IPS-18c (cell line): ENCODE measurements around the gene BCL2L1.

ENCODE experiments used
- H3K4me3 ChIP-seq: 2 replicates; pipeline ENCODE4 v1.7.0; 2013; ENCODE audit warnings: low read depth, mild to moderate bottlenecking, low read length, moderate library complexity; ENCODE audit not compliant: insufficient read depth
- H3K9me3 ChIP-seq: one replicate; pipeline ENCODE4 v1.6.1; 2013; ENCODE audit warnings: mild to moderate bottlenecking, low read length, moderate library complexity; ENCODE audit not compliant: control insufficient read depth, insufficient read depth

Gene BCL2L1

DNA sequence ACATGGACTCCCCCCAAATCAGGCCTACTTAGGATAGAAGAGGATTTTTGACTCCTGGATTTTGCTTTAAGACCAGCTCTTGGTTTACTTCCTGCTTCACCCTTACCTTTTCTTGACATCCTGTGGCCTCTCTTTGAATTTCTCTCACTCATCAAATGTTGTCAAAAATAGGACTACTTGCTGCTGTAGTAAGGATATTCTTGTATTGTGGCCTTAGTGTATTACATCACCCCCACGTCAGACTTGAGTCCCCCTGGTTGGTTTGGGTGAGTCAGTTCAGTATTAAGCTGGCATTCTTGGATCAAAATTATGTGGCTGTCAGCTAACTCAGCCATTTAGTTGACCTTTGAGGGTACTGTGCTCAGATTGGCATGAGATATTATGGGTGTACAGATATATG is 17.5 kb upstream of the BCL2L1 start:
- no peaks in the 10 kb centered on the region for H3K9me3 ChIP-seq
- H3K4me3 ChIP-seq, result peak overlapping the region; percentile 95

DNA sequence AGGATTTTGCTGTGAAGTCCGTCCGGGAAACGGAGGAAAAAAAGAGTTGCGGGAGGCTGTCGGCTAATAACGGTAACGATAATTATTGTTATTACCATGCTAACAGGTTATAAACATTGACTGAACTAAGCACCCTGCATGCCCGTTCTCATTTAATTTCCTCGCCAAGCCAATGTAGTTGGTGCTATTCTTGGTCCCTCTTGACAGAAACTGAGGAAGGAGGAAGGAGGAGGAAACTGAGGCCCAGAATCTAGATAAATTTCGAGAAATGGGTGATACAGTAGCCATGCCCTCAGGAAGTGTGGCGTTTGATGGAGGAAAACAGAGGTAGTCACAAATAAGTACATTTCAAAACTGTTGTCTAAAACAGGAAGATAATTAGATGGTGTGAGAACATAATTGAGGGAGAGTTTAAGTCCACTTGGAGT is 16.9 kb upstream of the BCL2L1 start:
- H3K9me3 ChIP-seq, result no peaks in the 10 kb centered on the region

DNA sequence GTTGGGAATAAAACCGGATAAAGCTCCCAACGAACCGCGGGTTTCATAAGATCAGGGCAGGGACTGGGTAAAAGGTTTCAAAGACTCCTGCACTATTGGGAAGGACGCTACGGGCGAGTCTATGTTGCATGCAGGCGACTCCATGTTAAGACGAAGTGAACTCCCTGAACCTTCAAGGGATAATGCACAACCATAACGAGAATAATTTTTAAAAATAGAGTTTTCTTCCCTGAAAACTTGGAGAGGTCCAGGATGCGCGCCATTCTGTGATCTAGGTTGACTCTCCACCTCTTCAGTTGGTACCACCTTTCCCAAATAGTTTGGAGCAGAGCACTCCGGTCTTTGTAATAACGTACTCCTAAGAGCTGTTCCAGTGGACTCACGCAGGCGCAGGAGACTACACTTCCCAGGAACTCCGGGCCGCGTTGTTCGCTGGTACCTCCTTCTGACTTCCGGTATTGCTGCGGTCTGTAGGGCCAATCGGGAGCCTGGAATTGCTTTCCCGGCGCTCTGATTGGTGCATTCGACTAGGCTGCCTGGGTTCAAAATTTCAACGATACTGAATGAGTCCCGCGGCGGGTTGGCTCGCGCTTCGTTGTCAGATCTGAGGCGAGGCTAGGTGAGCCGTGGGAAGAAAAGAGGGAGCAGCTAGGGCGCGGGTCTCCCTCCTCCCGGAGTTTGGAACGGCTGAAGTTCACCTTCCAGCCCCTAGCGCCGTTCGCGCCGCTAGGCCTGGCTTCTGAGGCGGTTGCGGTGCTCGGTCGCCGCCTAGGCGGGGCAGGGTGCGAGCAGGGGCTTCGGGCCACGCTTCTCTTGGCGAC is 16.3 kb upstream of the BCL2L1 start, which contains the start of gene TPX2:
Gene TPX2 (plus strand): TSS at position 562 of the 821 bp plus-strand sequence. CDS start 18,187 bp downstream, outside the sequence.
- Histone ChIP-seq H3K4me3 (peak within 1 kb of the TSS; percentile 95), H3K9me3 (no peaks in the 10 kb centered on the region)

More for the DNA sequence above, 16.9 kb upstream of the BCL2L1 start:
- peak overlapping the region; percentile 95 for H3K4me3 ChIP-seq

DNA sequence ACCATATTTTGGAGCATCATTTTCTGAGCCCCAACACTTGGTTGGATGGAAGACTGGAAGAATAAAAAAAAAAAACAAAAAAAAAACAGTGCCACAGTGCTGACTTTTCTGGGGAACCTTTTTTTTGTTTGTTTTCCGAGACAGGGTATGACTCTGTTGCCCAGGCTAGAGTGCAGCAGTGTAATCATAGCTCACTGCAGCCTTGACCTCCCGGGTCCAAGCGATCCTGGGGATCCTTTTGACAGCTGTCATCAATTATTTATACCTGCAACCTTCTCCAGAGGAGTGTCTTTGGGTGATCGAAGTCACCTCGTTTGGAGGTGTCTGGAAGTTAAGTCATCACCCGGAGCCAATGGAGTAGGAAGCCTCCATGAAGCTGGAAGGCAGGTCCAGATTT is 8.7 kb upstream of the BCL2L1 start:
- Histone ChIP-seq H3K4me3 (no peak overlapping the region), H3K9me3 (no peaks in the 10 kb centered on the region)

DNA sequence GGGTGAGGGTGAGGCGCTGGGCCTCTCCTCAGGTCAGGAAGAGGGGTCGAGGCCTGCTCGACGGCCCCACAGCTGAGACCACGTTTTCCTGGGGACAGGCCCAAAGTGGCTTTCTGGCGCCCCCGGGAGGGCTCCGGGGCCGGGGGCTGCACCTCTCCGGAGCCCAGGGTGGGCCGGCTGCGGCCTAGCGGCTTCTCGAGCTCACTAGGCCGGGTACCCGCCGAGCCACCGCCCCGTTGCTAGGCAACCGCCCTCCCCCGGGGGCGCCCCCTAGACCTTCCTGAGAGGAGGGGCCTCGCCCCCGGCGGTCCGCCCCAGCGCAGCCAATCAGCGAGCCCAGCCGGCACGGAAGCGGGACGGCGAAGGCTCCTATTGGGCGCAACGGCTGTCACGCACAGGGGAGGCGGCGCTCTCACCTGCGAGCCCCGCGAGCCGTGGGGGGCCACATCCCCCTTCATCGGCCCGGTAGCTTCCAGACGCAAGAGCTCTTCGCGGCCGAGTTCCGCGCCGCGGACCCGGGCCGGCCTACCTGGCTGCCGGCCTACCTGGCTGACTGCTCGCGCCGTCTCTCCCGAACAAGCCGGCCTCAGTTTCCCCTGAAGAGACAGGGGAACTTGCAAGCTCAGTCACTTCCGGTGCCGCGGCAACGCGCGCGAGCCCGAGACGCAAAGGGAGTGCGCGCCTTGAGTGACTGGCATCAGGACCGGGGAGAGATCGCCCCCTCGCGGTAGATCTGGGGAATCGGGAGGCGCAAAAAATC is 831 bp upstream of the BCL2L1 start:
- Histone ChIP-seq H3K4me3 (peak overlapping the region; percentile 71), H3K9me3 (no peaks in the 10 kb centered on the region)

DNA sequence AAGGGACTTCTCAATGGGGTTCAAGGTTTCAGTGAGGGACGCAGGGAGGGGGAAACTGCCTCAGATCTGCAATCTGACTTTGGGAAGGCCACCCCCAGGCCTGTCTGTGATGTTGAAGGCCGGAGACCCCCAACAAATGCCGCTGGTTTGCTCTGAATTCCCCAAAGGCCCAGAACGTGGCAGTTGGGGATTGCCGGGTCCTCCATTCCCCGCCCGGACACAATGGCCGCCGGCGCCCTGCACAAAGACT is 326 bp upstream of the BCL2L1 start:
- H3K9me3 ChIP-seq, result no peaks in the 10 kb centered on the region

DNA sequence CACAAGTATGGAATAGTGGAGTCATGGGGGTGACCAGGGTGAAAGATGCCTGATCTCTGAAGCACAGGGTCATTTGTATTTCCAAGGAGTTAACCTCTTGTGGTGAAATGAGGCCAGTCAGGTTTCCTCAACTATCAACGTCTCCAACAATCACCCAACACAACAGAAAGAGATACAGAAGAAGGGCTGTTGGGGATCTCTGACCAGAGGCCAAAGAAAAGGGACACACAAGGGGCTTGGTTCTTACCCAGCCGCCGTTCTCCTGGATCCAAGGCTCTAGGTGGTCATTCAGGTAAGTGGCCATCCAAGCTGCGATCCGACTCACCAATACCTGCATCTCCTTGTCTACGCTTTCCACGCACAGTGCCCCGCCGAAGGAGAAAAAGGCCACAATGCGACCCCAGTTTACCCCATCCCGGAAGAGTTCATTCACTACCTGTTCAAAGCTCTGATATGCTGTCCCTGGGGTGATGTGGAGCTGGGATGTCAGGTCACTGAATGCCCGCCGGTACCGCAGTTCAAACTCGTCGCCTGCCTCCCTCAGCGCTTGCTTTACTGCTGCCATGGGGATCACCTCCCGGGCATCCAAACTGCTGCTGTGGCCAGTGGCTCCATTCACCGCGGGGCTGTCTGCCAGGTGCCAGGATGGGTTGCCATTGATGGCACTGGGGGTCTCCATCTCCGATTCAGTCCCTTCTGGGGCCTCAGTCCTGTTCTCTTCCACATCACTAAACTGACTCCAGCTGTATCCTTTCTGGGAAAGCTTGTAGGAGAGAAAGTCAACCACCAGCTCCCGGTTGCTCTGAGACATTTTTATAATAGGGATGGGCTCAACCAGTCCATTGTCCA is 1.0 kb downstream of the BCL2L1 start:
- peak overlapping the region; percentile 71 for H3K4me3 ChIP-seq
- no peaks in the 10 kb centered on the region for H3K9me3 ChIP-seq

More for the DNA sequence above, 326 bp upstream of the BCL2L1 start:
- peak overlapping the region; percentile 71 for H3K4me3 ChIP-seq

DNA sequence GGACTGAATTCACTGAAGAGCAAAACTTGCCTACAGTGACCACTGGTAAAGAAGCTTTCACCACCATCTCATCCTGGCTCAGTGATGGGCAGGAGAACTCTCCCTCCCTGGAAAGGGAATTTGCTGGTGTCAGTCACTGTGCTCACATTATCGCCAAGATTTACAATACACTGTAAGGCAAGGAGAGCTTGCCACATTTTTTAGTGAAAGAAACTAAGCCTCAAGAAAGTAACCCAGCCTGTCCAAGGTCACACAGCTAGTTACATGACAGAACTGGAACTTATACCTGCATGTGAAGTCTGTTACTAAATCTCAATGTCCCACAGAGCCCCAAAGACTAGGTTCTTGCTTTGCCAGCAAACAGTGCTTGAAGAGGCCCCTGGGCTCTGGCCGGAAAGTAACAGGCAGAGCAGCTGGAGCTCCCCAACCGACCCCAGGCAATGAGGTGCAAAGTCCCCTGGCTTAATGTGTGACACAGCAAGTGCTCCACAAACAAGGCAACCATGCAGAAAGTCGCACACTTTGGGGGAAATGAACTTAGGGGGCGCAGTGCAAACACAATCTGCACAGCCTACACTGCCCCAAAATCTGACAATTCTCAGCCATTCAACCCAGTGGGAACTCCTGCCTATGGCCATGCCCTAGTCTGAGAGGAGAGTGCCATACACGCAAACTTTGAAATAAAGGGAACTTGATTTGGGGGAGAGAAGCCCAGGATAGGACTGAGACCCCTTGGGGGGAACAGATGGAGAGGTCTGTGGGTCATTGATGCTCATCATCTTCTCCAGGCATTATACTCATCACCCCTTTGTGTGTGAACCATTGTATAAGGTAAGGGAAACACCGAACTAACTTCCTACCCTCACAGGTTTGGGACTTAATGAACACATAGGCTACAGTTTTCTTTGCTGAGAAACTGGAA is 1.9 kb downstream of the BCL2L1 start:
- Histone ChIP-seq H3K9me3 (no peaks in the 10 kb centered on the region), H3K4me3 (peak overlapping the region; percentile 71)

DNA sequence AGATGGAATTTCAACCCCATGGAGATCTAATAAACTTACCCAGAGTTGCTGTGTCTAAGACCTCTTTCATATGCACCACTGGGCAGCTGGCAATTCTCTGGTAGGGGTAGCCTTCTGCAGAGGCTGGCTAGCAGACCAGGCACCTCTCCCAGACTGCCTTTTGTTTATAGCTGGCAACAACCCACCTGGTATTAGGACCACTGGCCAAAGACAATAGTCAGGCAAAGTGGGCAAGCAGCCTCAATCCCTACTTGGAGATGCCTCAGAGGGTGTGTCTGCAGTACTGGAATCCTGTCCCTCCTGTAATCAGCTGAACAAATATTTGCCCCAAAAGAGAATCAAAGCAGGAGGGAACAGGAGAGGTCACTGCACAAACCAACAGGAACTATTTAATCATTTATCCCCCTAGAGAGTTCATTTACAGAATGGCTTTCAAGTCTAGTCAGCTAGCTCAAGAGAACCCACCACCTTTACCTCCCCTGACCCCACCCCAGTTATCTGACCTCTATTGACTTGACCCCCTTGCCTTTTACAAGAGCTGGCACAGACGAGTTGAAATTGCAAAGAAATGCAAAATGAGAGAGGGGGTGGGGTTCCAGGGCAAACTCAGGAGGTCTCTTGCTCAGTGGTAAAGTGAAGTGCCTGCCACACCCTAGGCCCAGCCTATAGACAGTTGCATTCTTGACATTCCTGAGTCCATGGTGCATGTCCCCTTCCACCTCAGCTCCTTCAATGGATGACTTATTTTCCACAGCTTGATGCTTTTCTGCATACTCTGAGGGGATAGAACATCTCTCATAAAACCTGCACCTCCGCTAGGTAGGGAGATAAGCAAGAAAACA is 2.8 kb downstream of the BCL2L1 start:
- Histone ChIP-seq H3K4me3 (peak overlapping the region; percentile 71), H3K9me3 (no peaks in the 10 kb centered on the region)

DNA sequence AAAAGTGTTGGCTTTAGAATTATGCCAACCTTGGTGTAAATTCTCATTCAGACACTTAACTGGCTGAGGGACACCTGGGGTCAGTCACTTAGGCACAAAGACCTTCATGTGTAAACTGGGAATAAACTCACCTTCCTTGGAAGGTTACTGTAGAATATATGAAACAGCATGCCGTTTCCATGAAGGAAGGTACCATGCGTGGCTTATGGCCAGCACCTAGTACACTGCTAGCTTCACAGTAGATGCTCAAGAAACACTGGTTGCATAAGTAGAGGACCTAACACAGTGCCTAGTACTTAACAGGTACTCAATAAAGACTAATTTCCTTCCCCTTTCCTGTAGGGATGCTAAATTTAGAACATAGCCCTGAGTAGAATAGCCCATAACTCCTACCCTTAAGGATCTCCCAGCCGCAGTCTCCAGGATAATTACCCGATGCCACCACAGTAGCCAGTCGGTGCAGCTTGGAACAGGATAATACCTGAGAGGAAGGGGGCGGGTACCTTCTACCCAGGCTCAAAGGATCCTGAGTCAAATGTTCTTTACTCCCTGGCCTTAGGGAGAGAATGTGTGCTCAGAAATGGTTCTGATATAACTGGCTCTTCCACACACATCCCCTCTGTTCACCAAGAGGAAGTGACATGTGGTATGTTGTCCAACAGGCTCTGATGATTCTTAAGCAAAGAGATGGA is 3.6 kb downstream of the BCL2L1 start:
- H3K4me3 ChIP-seq, result no peak overlapping the region
- H3K9me3 ChIP-seq, result no peaks in the 10 kb centered on the region

DNA sequence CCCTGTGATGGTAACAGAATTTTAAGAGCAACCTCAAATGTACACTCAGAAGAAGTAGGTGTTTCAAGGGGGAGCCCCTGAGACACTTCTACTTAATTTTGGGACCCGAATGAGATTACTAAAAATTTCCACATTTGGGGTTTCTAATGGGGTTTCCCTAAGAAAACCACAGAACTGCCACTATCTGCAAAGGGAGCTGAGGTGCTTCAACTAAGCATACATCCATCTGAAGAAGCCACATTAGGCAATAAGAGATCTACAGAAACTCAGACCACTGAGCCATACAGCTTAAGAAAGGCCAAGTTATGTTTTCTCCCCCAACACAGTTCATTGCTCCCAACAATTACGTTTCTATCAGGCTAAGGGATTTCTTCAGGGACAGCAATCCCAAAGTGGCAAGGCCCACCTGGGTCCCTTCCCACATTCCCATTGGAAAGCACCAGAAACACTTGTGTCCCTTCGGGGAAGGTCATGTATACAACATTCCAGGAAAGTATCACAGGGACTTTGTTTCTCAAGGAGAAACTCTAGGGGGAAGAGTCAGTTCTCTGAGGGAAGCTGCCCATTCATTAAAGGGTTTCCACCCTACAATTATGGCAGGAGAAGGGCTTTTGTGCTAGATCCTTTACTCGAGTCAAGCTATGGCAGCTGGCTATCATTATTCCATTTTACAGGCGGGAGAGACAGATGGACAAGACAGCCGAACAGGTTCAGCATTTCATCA is 5.0 kb downstream of the BCL2L1 start:
- H3K9me3 ChIP-seq, result no peaks in the 10 kb centered on the region

DNA sequence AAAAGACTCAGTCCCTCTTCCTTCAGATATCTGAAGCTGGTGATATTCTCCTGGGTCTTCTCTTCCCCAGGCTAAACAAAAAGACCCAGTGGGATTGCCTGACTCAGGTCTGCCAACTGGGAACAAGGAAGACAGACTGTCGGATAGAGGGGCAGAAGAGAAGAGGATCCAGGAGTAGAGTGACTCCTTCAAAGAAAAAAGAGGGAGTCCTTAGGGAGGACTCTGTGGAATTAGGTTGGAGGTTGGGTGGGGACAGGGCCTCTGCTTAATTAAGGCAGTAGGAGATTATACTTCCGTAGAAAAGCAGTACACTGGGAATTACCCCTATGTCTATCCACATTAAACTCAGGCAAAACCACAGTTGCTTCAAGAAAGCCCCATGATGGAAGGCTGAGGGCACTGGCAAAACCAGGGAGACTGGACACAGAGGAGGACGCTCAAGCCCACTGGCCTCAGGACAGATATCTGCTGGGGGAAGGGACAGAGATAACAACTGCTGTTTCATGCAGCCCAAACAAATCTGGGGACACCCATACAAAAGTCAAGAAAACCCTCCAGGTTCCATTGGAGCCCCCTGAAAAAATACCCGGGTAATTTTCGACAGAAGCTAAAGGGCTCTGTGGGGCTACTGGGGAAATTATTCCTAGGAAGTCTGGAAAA is 5.7 kb downstream of the BCL2L1 start:
- H3K4me3 ChIP-seq, result no peak overlapping the region
- no peaks in the 10 kb centered on the region for H3K9me3 ChIP-seq

More for the DNA sequence above, 5.0 kb downstream of the BCL2L1 start:
- H3K4me3 ChIP-seq, result no peak overlapping the region

DNA sequence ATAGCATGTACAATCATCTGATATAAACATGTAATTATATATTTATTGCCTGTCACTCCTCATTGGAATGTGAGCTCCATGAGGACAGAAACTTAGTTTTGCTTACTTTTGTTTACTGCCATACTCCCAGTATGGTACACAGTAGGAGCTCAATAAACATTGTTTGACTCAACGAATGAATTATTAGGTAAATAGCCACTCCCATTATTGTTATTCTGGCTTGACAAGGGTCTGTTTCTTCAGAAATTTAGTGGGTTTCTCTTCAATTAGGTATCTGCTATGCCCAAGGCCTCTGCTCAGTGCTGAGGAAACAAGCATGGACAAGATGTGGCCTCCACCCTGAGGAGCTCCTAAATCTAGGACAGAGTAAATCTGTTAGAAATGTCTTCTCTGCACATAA is 6.3 kb downstream of the BCL2L1 start:
- no peaks in the 10 kb centered on the region for H3K9me3 ChIP-seq
- no peak overlapping the region for H3K4me3 ChIP-seq

DNA sequence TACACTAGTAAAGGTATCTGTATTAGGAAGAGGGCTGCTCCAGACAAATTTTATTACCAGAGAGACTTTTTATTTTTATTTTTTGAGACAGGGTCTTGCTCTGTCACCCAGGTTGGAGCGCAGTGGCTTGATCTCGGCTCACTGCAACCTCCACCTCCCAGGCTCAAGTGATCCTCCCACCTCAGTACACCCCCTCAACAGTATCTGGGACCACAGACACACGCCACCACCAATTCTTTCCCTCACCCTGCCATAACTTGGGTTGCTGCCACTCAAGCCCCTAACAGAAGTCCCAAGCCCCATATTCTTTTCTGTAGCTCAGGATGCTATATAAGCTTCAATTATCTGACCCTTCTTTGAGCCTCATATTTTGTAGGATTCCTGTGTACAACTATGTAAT is 6.9 kb downstream of the BCL2L1 start:
- Histone ChIP-seq H3K4me3 (no peak overlapping the region), H3K9me3 (no peaks in the 10 kb centered on the region)
